Measurements from ENCODE around the gene TMEFF2.

TMEFF2 gene

DNA sequence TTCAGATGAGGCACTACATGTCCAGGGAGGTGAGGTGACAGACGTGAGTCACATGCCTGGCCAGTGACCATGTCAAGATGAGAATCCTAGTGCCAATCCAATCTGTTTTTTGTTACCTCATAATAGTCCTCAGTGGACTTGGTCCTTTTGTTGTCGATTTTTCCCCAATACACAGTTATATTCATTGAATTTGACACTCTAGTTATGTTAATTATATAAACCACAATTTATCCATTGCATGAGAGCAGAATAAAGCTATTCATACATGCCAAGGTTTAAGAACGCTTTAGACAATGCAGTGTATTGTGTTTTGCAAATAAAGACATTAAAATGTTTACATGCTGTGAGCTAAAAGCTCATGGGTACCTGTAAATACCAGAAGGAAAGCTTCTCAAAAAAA is 21.6 kb upstream of the TMEFF2 start:
- Histone ChIP-seq H3K27me3 (replicated peaks in 2 of 5; ENCODE audit: control insufficient read depth in 4 of 5, insufficient read depth in 5 of 5, low read length in 4 of 5) (no peaks in the 10 kb centered on the region), H3K27ac (ENCODE audit: insufficient read depth in 1 of 2, low read depth in 1 of 2, low read length in 2 of 2, poor library complexity in 1 of 2, severe bottlenecking in 2 of 2) (no peak overlapping the region), H3K9me3 (ENCODE audit: control extremely low read depth in 1 of 5, control insufficient read depth in 4 of 5, insufficient read depth in 2 of 5, low read depth in 1 of 5, low read length in 4 of 5) (peaks cover 0 to 5% (median 0%) of the 10 kb centered on the region in 5 experiments), H3K36me3 (ENCODE audit: control insufficient read depth in 4 of 4, insufficient read depth in 4 of 4, low read length in 3 of 4) (no peaks in the 10 kb centered on the region), H3K4me3 (ENCODE audit: control insufficient read depth in 1 of 7, extremely low read depth in 1 of 7, insufficient read depth in 4 of 7, low read depth in 2 of 7, low read length in 6 of 7) (no peak overlapping the region), H3K4me1 (ENCODE audit: control extremely low read depth in 1 of 4, control insufficient read depth in 4 of 4, insufficient read depth in 4 of 4, low read length in 3 of 4) (no peaks in the 10 kb centered on the region)
- CTCF ChIA-PET, result no interaction called here
- WGBS (ENCODE audit: insufficient coverage), result 90% methylated on average over 2 of the region's 3 CpGs
- DNase-seq, result no peak
- POLR2A ChIA-PET, result no interaction called here

DNA sequence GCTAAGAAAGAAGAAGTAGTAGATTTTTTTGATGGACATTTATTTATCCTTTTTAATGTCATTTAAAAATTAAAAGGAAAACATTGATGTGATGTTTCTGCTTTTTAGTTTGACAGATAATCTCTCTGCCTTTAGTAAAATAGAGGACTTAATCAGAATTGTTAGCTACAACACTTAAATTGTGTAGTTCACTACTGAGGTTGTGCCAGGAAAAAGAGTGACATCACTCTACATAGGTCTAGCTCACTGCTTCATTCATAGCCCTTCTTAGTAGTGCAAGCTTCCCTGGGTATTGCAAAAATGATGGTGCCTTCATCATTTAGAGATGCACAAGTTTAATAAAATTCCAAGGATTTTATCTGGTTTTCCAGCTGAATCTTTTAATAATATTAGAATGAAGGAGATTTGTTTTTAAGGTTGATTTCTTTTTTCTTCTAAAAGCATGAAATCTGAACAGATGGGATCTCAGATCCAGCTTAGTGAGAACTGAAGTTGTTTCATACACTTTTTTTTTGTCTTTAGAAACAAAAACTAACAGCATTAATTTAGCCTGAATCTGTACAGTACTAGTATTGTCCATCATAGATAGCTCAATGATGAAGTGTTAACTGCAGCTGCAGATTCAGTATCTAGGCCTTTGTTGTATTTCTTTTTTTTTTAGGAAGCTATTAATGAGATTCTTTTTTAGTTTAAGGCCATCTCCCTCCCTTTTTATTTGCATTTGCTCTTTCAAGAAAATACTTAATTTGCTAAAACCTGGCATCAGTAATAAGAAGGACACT is 20.6 kb upstream of the TMEFF2 start:
- DNase-seq, result no peak
- Histone ChIP-seq H3K27me3 (replicated peaks in 2 of 5; ENCODE audit: control insufficient read depth in 4 of 5, insufficient read depth in 5 of 5, low read length in 4 of 5) (no peaks in the 10 kb centered on the region), H3K4me3 (ENCODE audit: control insufficient read depth in 1 of 7, extremely low read depth in 1 of 7, insufficient read depth in 4 of 7, low read depth in 2 of 7, low read length in 6 of 7) (no peak overlapping the region), H3K36me3 (ENCODE audit: control insufficient read depth in 4 of 4, insufficient read depth in 4 of 4, low read length in 3 of 4) (no peaks in the 10 kb centered on the region), H3K9me3 (ENCODE audit: control extremely low read depth in 1 of 5, control insufficient read depth in 4 of 5, insufficient read depth in 2 of 5, low read depth in 1 of 5, low read length in 4 of 5) (peaks cover 0 to 5% (median 0%) of the 10 kb centered on the region in 5 experiments), H3K27ac (ENCODE audit: insufficient read depth in 1 of 2, low read depth in 1 of 2, low read length in 2 of 2, poor library complexity in 1 of 2, severe bottlenecking in 2 of 2) (no peak overlapping the region), H3K4me1 (ENCODE audit: control extremely low read depth in 1 of 4, control insufficient read depth in 4 of 4, insufficient read depth in 4 of 4, low read length in 3 of 4) (no peaks in the 10 kb centered on the region)
- CTCF ChIA-PET, result interaction anchor here (0.8 kb wide), 1 partner anchor 10 kb away, joined by 3 read pairs; no protein-coding TSS in a partner anchor
- POLR2A ChIA-PET, result interaction anchor here (0.6 kb wide), 1 partner anchor 66 kb away, joined by 3 read pairs; no protein-coding TSS in a partner anchor

DNA sequence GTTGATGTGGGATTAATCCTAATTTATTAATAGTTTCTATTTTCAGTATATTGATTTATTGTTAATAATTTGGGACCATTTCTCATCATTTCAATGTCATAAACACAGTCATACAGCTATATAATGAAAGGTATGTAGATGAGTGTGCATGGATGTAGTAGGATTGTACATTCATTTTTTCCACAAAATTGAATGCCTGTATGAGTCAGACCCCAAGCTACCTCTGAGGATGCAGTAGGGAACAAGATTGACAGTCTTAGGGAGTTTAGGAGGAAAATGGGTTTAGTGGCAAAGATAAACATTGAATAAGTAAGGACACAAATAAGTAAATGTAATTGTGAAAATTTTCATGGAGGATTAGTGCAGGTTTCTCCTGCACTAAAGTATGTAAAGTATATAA is 14.1 kb upstream of the TMEFF2 start:
- Histone ChIP-seq H3K9me3 (ENCODE audit: control extremely low read depth in 1 of 5, control insufficient read depth in 4 of 5, insufficient read depth in 2 of 5, low read depth in 1 of 5, low read length in 4 of 5) (peaks cover 0 to 5% (median 0%) of the 10 kb centered on the region in 5 experiments), H3K4me1 (ENCODE audit: control extremely low read depth in 1 of 4, control insufficient read depth in 4 of 4, insufficient read depth in 4 of 4, low read length in 3 of 4) (no peaks in the 10 kb centered on the region), H3K36me3 (ENCODE audit: control insufficient read depth in 4 of 4, insufficient read depth in 4 of 4, low read length in 3 of 4) (no peaks in the 10 kb centered on the region), H3K4me3 (ENCODE audit: control insufficient read depth in 1 of 7, extremely low read depth in 1 of 7, insufficient read depth in 4 of 7, low read depth in 2 of 7, low read length in 6 of 7) (no peak overlapping the region), H3K27ac (ENCODE audit: insufficient read depth in 1 of 2, low read depth in 1 of 2, low read length in 2 of 2, poor library complexity in 1 of 2, severe bottlenecking in 2 of 2) (no peak overlapping the region), H3K27me3 (replicated peaks in 2 of 5; ENCODE audit: control insufficient read depth in 4 of 5, insufficient read depth in 5 of 5, low read length in 4 of 5) (no peaks in the 10 kb centered on the region)
- ChIA-PET CTCF (no interaction called here), POLR2A (no interaction called here)
- no peak for DNase-seq

DNA sequence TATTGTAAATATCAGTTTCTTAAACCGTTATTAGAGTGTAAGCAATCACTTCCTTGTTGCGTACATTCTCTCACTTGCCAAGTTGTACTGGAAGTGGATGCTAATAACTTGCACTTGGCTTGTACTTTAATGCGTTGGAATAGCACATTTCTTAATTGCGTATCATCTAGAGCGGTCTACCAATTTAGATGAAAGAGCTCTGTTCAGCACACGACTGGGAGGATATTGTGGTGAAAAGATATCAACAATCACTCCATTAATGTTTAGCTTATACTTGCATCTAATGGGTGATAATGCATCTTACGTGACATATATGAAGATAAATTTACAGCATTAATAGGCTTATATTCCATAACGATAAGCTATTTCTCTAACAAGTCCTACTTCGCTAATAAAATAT is 11.7 kb upstream of the TMEFF2 start:
- DNase-seq, result no peak
- Histone ChIP-seq H3K4me3 (ENCODE audit: control insufficient read depth in 1 of 7, extremely low read depth in 1 of 7, insufficient read depth in 4 of 7, low read depth in 2 of 7, low read length in 6 of 7) (no peak overlapping the region), H3K4me1 (ENCODE audit: control extremely low read depth in 1 of 4, control insufficient read depth in 4 of 4, insufficient read depth in 4 of 4, low read length in 3 of 4) (no peaks in the 10 kb centered on the region), H3K36me3 (ENCODE audit: control insufficient read depth in 4 of 4, insufficient read depth in 4 of 4, low read length in 3 of 4) (no peaks in the 10 kb centered on the region), H3K9me3 (ENCODE audit: control extremely low read depth in 1 of 5, control insufficient read depth in 4 of 5, insufficient read depth in 2 of 5, low read depth in 1 of 5, low read length in 4 of 5) (no peaks in the 10 kb centered on the region), H3K27me3 (replicated peaks in 2 of 5; ENCODE audit: control insufficient read depth in 4 of 5, insufficient read depth in 5 of 5, low read length in 4 of 5) (no peaks in the 10 kb centered on the region), H3K27ac (ENCODE audit: insufficient read depth in 1 of 2, low read depth in 1 of 2, low read length in 2 of 2, poor library complexity in 1 of 2, severe bottlenecking in 2 of 2) (no peak overlapping the region)
- CTCF ChIA-PET, result no interaction called here
- POLR2A ChIA-PET, result no interaction called here
- WGBS (ENCODE audit: insufficient coverage), result 100% methylated on average over 4 of the region's 9 CpGs

DNA sequence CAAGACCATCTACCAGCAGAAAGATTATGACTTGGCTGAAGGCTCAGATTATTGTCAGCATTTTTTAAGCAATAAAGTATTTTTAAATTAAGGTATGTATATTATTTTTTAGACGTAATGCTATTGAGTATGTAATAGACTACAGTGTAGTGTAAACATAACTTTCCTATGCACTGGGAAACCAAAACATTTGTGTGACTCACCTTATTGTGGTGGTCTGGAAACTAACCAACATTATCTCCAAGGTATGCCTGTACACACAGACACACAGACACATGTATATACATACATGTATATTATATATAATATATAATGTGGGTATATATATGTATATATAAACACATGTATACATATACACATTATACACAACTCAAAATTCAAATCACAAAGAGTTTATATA is 9.1 kb upstream of the TMEFF2 start:
- no peak for DNase-seq
- no CpG with 5 or more reads among the region's 1 CpG for WGBS (ENCODE audit: insufficient coverage)
- Histone ChIP-seq H3K4me3 (ENCODE audit: control insufficient read depth in 1 of 7, extremely low read depth in 1 of 7, insufficient read depth in 4 of 7, low read depth in 2 of 7, low read length in 6 of 7) (no peak overlapping the region), H3K27ac (ENCODE audit: insufficient read depth in 1 of 2, low read depth in 1 of 2, low read length in 2 of 2, poor library complexity in 1 of 2, severe bottlenecking in 2 of 2) (no peak overlapping the region), H3K36me3 (ENCODE audit: control insufficient read depth in 4 of 4, insufficient read depth in 4 of 4, low read length in 3 of 4) (no peaks in the 10 kb centered on the region), H3K4me1 (ENCODE audit: control extremely low read depth in 1 of 4, control insufficient read depth in 4 of 4, insufficient read depth in 4 of 4, low read length in 3 of 4) (no peaks in the 10 kb centered on the region), H3K27me3 (replicated peaks in 2 of 5; ENCODE audit: control insufficient read depth in 4 of 5, insufficient read depth in 5 of 5, low read length in 4 of 5) (no peaks in the 10 kb centered on the region), H3K9me3 (ENCODE audit: control extremely low read depth in 1 of 5, control insufficient read depth in 4 of 5, insufficient read depth in 2 of 5, low read depth in 1 of 5, low read length in 4 of 5) (no peaks in the 10 kb centered on the region)
- ChIA-PET CTCF (no interaction called here), POLR2A (no interaction called here)

DNA sequence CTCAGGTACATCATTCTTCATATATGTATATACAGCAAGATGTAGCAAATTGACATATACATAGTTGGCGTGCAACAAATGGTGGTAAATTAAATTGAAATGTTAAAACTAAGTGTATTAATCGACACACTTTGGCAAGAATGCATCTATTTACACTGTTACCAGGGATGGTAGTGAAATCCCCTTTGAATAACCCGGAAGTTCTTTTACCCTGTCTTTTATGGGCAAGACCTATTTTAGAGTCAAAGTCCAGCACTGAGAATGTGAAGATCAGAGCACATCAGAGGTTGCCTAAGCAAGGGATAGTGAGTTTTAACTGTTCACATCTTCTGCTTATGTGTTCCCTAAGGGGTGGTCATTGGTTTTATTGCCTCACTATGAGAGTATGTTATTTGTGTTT is 7.6 kb upstream of the TMEFF2 start:
- Histone ChIP-seq H3K9me3 (ENCODE audit: control extremely low read depth in 1 of 5, control insufficient read depth in 4 of 5, insufficient read depth in 2 of 5, low read depth in 1 of 5, low read length in 4 of 5) (no peaks in the 10 kb centered on the region), H3K4me3 (ENCODE audit: control insufficient read depth in 1 of 7, extremely low read depth in 1 of 7, insufficient read depth in 4 of 7, low read depth in 2 of 7, low read length in 6 of 7) (no peak overlapping the region), H3K4me1 (ENCODE audit: control extremely low read depth in 1 of 4, control insufficient read depth in 4 of 4, insufficient read depth in 4 of 4, low read length in 3 of 4) (no peaks in the 10 kb centered on the region), H3K27ac (ENCODE audit: insufficient read depth in 1 of 2, low read depth in 1 of 2, low read length in 2 of 2, poor library complexity in 1 of 2, severe bottlenecking in 2 of 2) (no peak overlapping the region), H3K36me3 (ENCODE audit: control insufficient read depth in 4 of 4, insufficient read depth in 4 of 4, low read length in 3 of 4) (no peaks in the 10 kb centered on the region), H3K27me3 (replicated peaks in 2 of 5; ENCODE audit: control insufficient read depth in 4 of 5, insufficient read depth in 5 of 5, low read length in 4 of 5) (peaks cover 0 to 5% (median 4%) of the 10 kb centered on the region in 5 experiments)
- 100% methylated on average over 2 of the region's 3 CpGs for WGBS (ENCODE audit: insufficient coverage)
- CTCF ChIA-PET, result interaction anchor here (0.8 kb wide), 1 partner anchor 390 kb away, joined by 3 read pairs; no protein-coding TSS in a partner anchor
- no peak for DNase-seq
- POLR2A ChIA-PET, result no interaction called here

DNA sequence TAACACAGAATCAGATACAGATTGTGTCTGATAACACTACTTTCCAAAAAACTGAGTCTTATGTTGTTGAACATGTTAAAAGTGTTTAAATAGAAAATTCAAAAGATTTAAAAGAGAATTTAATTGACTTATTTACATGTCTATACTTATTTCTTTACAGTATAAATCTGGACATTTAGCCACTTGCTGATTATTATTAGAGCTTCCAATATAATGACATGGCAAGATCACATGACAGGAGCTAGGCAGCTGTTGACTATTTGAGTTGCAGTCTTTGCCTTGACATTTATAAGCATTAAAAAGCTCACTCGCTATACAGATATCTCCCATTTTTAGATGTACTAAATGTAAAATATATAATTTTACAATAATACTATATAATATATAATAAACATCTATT is 6.4 kb upstream of the TMEFF2 start:
- Histone ChIP-seq H3K27ac (ENCODE audit: insufficient read depth in 1 of 2, low read depth in 1 of 2, low read length in 2 of 2, poor library complexity in 1 of 2, severe bottlenecking in 2 of 2) (no peak overlapping the region), H3K4me3 (ENCODE audit: control insufficient read depth in 1 of 7, extremely low read depth in 1 of 7, insufficient read depth in 4 of 7, low read depth in 2 of 7, low read length in 6 of 7) (no peak overlapping the region), H3K27me3 (replicated peaks in 2 of 5; ENCODE audit: control insufficient read depth in 4 of 5, insufficient read depth in 5 of 5, low read length in 4 of 5) (peaks cover 0 to 18% (median 10%) of the 10 kb centered on the region in 5 experiments), H3K36me3 (ENCODE audit: control insufficient read depth in 4 of 4, insufficient read depth in 4 of 4, low read length in 3 of 4) (no peaks in the 10 kb centered on the region), H3K9me3 (ENCODE audit: control extremely low read depth in 1 of 5, control insufficient read depth in 4 of 5, insufficient read depth in 2 of 5, low read depth in 1 of 5, low read length in 4 of 5) (no peaks in the 10 kb centered on the region), H3K4me1 (ENCODE audit: control extremely low read depth in 1 of 4, control insufficient read depth in 4 of 4, insufficient read depth in 4 of 4, low read length in 3 of 4) (peaks cover 6 to 7% (median 6%) of the 10 kb centered on the region in 4 experiments)
- WGBS (ENCODE audit: insufficient coverage), result no CpG with 5 or more reads among the region's 1 CpG
- CTCF ChIA-PET, result no interaction called here
- POLR2A ChIA-PET, result no interaction called here
- no peak for DNase-seq

All from common myeloid progenitor, CD34-positive (primary cell).